Tibial nerve (tissue), 4 donors: ENCODE results near the gene CFHR1. TPM values are rescaled to one million over a fixed set of nuclear protein-coding genes. Genes with fewer than 3 reads are reported as not detected.

Experiments used
- DNase-seq, 2 donors: peaks; one replicate each; pipeline ENCODE4 v3.0.0-alpha.2; 2019; ENCODE audit warnings: low spot score in 2 of 2
- H3K27ac ChIP-seq, 4 donors: fragments of 200-600 bp; sonication (generic) in 3 of 4; one replicate each; pipeline ENCODE4 v1.5.1; 2017 to 2019; ENCODE audit warnings: mild to moderate bottlenecking in 1 of 4
- H3K27me3 ChIP-seq, 2 donors: fragments of 200-600 bp; sonication (generic) in 1 of 2; one replicate each; pipeline versions ENCODE4 v1.5.1 to v1.6.0; 2017 to 2019
- H3K36me3 ChIP-seq, 3 donors: fragments of 200-600 bp; sonication (generic); one replicate each; pipeline ENCODE4 v1.5.1; 2018 to 2019
- H3K4me1 ChIP-seq, 4 donors: fragments of 200-600 bp; sonication (generic) in 3 of 4; one replicate each; pipeline ENCODE4 v1.5.1; 2017 to 2019
- H3K4me3 ChIP-seq, 4 donors: fragments of 200-600 bp; sonication (generic) in 3 of 4; one replicate each; pipeline ENCODE4 v1.5.1; 2017 to 2019; ENCODE audit warnings: mild to moderate bottlenecking in 1 of 4, moderate library complexity in 1 of 4
- H3K9me3 ChIP-seq, 4 donors: fragments of 200-600 bp; sonication (generic) in 3 of 4; one replicate each; pipeline ENCODE4 v1.5.1; 2017 to 2019
- EP300 ChIP-seq, 2 donors: sonication (generic); formaldehyde crosslinking; IDR thresholded peaks; one replicate each; pipeline ENCODE4 v1.6.1; 2017; ENCODE audit warnings: antibody characterized with exemption in 2 of 2, mild to moderate bottlenecking in 1 of 2
- POLR2A ChIP-seq, 2 donors: fragments of 450-650 bp; IDR thresholded peaks; one replicate each; pipeline ENCODE4 v1.6.1; 2017; ENCODE audit warnings: antibody characterized with exemption in 2 of 2, mild to moderate bottlenecking in 2 of 2, moderate library complexity in 2 of 2
- WGBS, 2 donors: methylation state at CpG; one replicate each; pipeline ENCODE4 v1.1.5; 2018; 5-methylcytosine and 5-hydroxymethylcytosine counted together
- total RNA-seq, 4 donors: library from RNA; depleted of rRNA; stranded (reverse); fragments of >200 nt; gene quantifications; one replicate each; pipeline ENCODE4 v1.1.0, GENCODE V29; 2016
- TF ChIP-seq, protein P1 (sequence below), 5 experiments: fragments of 200-600 bp in 3 of 5; fragments of 450-650 bp in 2 of 5; sonication (generic) in 3 of 5; IDR thresholded peaks; one replicate each; pipeline ENCODE4 v1.5.1; 2016 to 2019; ENCODE audit warnings: antibody characterized with exemption in 5 of 5, mild to moderate bottlenecking in 3 of 5, moderate library complexity in 2 of 5

CFHR1 gene
- total RNA-seq, 4 donors from 2014 or later, result 5.7 TPM; not detected in 3

- Histone ChIP-seq H3K27me3 (no peaks in the 10 kb centered on the region), H3K36me3 (no peaks in the 10 kb centered on the region), H3K27ac (no peak overlapping the region), H3K9me3 (no peaks in the 10 kb centered on the region), H3K4me1 (peaks cover 0 to 5% (median 0%) of the 10 kb centered on the region in 4 donors), H3K4me3 (peak overlapping the region in 2 of 4 donors; percentile 16 to 32)
- no peak for DNase-seq
- TF ChIP-seq EP300 (IDR thresholded peaks at IDR 0.05) (no peak), POLR2A (IDR thresholded peaks at IDR 0.05) (no peak)
- TF ChIP-seq, protein P1, sequence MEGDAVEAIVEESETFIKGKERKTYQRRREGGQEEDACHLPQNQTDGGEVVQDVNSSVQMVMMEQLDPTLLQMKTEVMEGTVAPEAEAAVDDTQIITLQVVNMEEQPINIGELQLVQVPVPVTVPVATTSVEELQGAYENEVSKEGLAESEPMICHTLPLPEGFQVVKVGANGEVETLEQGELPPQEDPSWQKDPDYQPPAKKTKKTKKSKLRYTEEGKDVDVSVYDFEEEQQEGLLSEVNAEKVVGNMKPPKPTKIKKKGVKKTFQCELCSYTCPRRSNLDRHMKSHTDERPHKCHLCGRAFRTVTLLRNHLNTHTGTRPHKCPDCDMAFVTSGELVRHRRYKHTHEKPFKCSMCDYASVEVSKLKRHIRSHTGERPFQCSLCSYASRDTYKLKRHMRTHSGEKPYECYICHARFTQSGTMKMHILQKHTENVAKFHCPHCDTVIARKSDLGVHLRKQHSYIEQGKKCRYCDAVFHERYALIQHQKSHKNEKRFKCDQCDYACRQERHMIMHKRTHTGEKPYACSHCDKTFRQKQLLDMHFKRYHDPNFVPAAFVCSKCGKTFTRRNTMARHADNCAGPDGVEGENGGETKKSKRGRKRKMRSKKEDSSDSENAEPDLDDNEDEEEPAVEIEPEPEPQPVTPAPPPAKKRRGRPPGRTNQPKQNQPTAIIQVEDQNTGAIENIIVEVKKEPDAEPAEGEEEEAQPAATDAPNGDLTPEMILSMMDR (IDR thresholded peaks at IDR 0.05), result no peak
- 5 to 8% methylated on average over 29 of the region's 29 CpGs for WGBS, 2 donors
Observed at GRCh38 chr1:196877964-196878363, 58.4 kb downstream of the CFHR1 start.

Other genes starting within 250 kb of the CFHR1 start
- gene KCNT2, start 211.3 kb upstream of the CFHR1 start, total RNA-seq, result 1 to 10 TPM; 8.0 to 9.9 (median 8.6) TPM
- gene CFH, start 167.7 kb upstream of the CFHR1 start, total RNA-seq, result 100 to 1,000 TPM; 164 to 268 (median 248) TPM
- 1 to 10 TPM in 1 of 4 donors, under 1 TPM in 3; 0.21 to 3.0 (median 0.62) TPM for gene CFHR3, start 44.9 kb upstream of the CFHR1 start, total RNA-seq
- 1 to 10 TPM in 1 of 4 donors, not detected in 3; 1.8 TPM for gene CFHR4, start 68.3 kb downstream of the CFHR1 start, total RNA-seq
- gene CFHR2, start 124.0 kb downstream of the CFHR1 start, total RNA-seq, result not detected
- not detected for gene CFHR5, start 157.8 kb downstream of the CFHR1 start, total RNA-seq
- not detected for gene F13B, start 247.5 kb downstream of the CFHR1 start, total RNA-seq